H1 (cell line): ENCODE results near the gene DNLZ. TPM values are rescaled to one million over a fixed set of nuclear protein-coding genes. Genes with fewer than 3 reads are reported as not detected.

Source experiments
- CTCF ChIA-PET: fragments of 300-600 bp; sonication (Branson Sonifier 250); formaldehyde crosslinking; loops from one replicate; lab custom pipeline; 2021; ENCODE audit not compliant: partially characterized antibody; lab: Charles Lee
- POLR2A ChIA-PET: fragments of 300-600 bp; sonication (Branson Sonifier 250); formaldehyde crosslinking; loops from one replicate; lab custom pipeline; 2021; ENCODE audit warnings: inconsistent platforms; ENCODE audit not compliant: partially characterized antibody; lab: Charles Lee
- DNase-seq, 2 experiments: peaks; one replicate each; pipeline versions ENCODE4 v3.0.0 to v3.0.0-alpha.2; 2010 to 2022; ENCODE audit warnings: low spot score in 2 of 2, low read depth in 1 of 2, mixed read lengths in 1 of 2
- FAIRE-seq: peaks from 2 replicates; lab custom pipeline; 2011; peaks lifted over from hg19 to GRCh38; lab: Jason Lieb, UNC
- H2AFZ ChIP-seq: 2 replicates; pipeline ENCODE4 v1.8.1; 2012; ENCODE audit warnings: low read length, inconsistent platforms
- H2AK5ac ChIP-seq: 2 replicates; pipeline ENCODE4 v1.6.1; 2013; ENCODE audit warnings: low read depth, low read length
- H2BK120ac ChIP-seq: replicated peaks from 2 replicates; pipeline ENCODE3; 2013; ENCODE audit warnings: low read depth, low read length, inconsistent platforms
- H2BK12ac ChIP-seq: 2 replicates; pipeline ENCODE4 v1.6.1; 2013; ENCODE audit warnings: low read depth, low read length
- H2BK15ac ChIP-seq: 2 replicates; pipeline ENCODE4 v1.6.1; 2013; ENCODE audit warnings: low read length
- H2BK20ac ChIP-seq: 2 replicates; pipeline ENCODE4 v1.6.1; 2013; ENCODE audit warnings: low read length
- H2BK5ac ChIP-seq: 2 replicates; pipeline ENCODE4 v1.6.1; 2013; ENCODE audit warnings: low read depth, low read length
- H3K14ac ChIP-seq: 2 replicates; pipeline ENCODE4 v1.6.1; 2013; ENCODE audit warnings: inconsistent platforms; ENCODE audit not compliant: insufficient read length
- H3K18ac ChIP-seq: 2 replicates; pipeline ENCODE4 v1.6.1; 2013; ENCODE audit warnings: low read length; ENCODE audit errors: extremely low read depth
- H3K23ac ChIP-seq: 2 replicates; pipeline ENCODE4 v1.6.1; 2013; ENCODE audit warnings: inconsistent platforms; ENCODE audit not compliant: insufficient read length
- H3K23me2 ChIP-seq: 2 replicates; pipeline ENCODE4 v1.6.1; 2013; ENCODE audit warnings: low read depth, low read length
- H3K27ac ChIP-seq: 2 replicates; pipeline ENCODE4 v1.6.1; 2011; ENCODE audit warnings: low read depth, low read length, inconsistent platforms
- H3K27me3 ChIP-seq, 4 experiments: replicated peaks in 1 of 4; 1 replicate in 1 of 4; 2 replicates in 3 of 4; pipeline versions ENCODE4 v1.6.1 to v1.8.1; 2011 to 2013; ENCODE audit warnings: low read length in 3 of 4, mild to moderate bottlenecking in 3 of 4, inconsistent platforms in 2 of 4, mixed read lengths in 2 of 4, moderate library complexity in 1 of 4; ENCODE audit not compliant: control insufficient read depth in 3 of 4, insufficient read depth in 3 of 4; ENCODE audit errors: extremely low read depth in 1 of 4
- H3K36me3 ChIP-seq, 4 experiments: 2 replicates each; pipeline versions ENCODE4 v1.6.1 to v1.8.1; 2011 to 2013; ENCODE audit warnings: mild to moderate bottlenecking in 4 of 4, low read length in 3 of 4, moderate library complexity in 2 of 4, control low read depth in 1 of 4, inconsistent platforms in 1 of 4; ENCODE audit not compliant: insufficient read depth in 4 of 4, control insufficient read depth in 2 of 4
- H3K4ac ChIP-seq: replicated peaks from 2 replicates; pipeline ENCODE3; 2013; ENCODE audit warnings: low read length, low read depth, mixed read lengths, inconsistent platforms; ENCODE audit not compliant: insufficient read length
- H3K4me1 ChIP-seq, 4 experiments: replicated peaks in 1 of 4; 1 replicate in 1 of 4; 2 replicates in 3 of 4; pipeline versions ENCODE4 v1.6.1 to v1.8.1; 2011 to 2013; ENCODE audit warnings: low read length in 3 of 4, inconsistent platforms in 2 of 4, mixed read lengths in 1 of 4; ENCODE audit not compliant: insufficient read depth in 4 of 4, control insufficient read depth in 3 of 4
- H3K4me2 ChIP-seq, 2 experiments: 2 replicates each; pipeline versions ENCODE4 v1.6.1 to v1.8.1; 2011 to 2013; ENCODE audit warnings: low read depth in 2 of 2, low read length in 2 of 2, control low read depth in 1 of 2, inconsistent platforms in 1 of 2, mild to moderate bottlenecking in 1 of 2; ENCODE audit not compliant: insufficient read depth in 1 of 2
- H3K4me3 ChIP-seq, 4 experiments: fragments of 200-600, 300-600 bp in 1 of 4; sonication (generic), shearing (Covaris generic), sonication (Bioruptor Twin) in 1 of 4; 2 replicates each; pipeline versions ENCODE4 v1.5.1 to v1.8.1; 2011 to 2016; ENCODE audit warnings: low read length in 4 of 4, low read depth in 3 of 4, control low read depth in 2 of 4, inconsistent platforms in 2 of 4, mild to moderate bottlenecking in 2 of 4, mixed read lengths in 1 of 4, moderate library complexity in 1 of 4; ENCODE audit not compliant: insufficient read depth in 2 of 4; ENCODE audit errors: extremely low read depth in 1 of 4
- H3K56ac ChIP-seq: replicated peaks from 2 replicates; pipeline ENCODE3; 2013; ENCODE audit warnings: low read depth, mild to moderate bottlenecking, mixed read lengths, low read length, inconsistent platforms; ENCODE audit not compliant: insufficient read length
- H3K79me1 ChIP-seq: 2 replicates; pipeline ENCODE4 v1.6.1; 2013; ENCODE audit warnings: low read depth, low read length, control low read depth
- H3K79me2 ChIP-seq, 2 experiments: 2 replicates each; pipeline versions ENCODE4 v1.6.1 to v1.8.1; 2012 to 2013; ENCODE audit warnings: low read length in 2 of 2, mild to moderate bottlenecking in 2 of 2, inconsistent platforms in 1 of 2; ENCODE audit not compliant: insufficient read depth in 2 of 2, control insufficient read depth in 1 of 2
- H3K9ac ChIP-seq, 4 experiments: replicated peaks in 1 of 4; 1 replicate in 1 of 4; 2 replicates in 3 of 4; pipeline versions ENCODE4 v1.6.1 to v1.8.1; 2011 to 2013; ENCODE audit warnings: low read depth in 3 of 4, low read length in 3 of 4, control low read depth in 2 of 4, mild to moderate bottlenecking in 2 of 4, moderate library complexity in 2 of 4, inconsistent platforms in 1 of 4; ENCODE audit errors: extremely low read depth in 1 of 4
- H3K9me3 ChIP-seq, 2 experiments: 2 replicates each; pipeline versions ENCODE4 v1.6.1 to v1.8.1; 2012 to 2013; ENCODE audit warnings: mild to moderate bottlenecking in 2 of 2, moderate library complexity in 2 of 2, control low read depth in 1 of 2, inconsistent platforms in 1 of 2, low read depth in 1 of 2, low read length in 1 of 2, mixed read lengths in 1 of 2; ENCODE audit not compliant: insufficient read depth in 2 of 2
- H4K20me1 ChIP-seq, 2 experiments: replicated peaks in 1 of 2; 2 replicates each; pipeline versions ENCODE3 to v1.8.1; 2011 to 2013; ENCODE audit warnings: inconsistent platforms in 2 of 2, low read length in 2 of 2, mild to moderate bottlenecking in 1 of 2; ENCODE audit not compliant: insufficient read depth in 2 of 2, control insufficient read depth in 1 of 2
- H4K5ac ChIP-seq: 2 replicates; pipeline ENCODE4 v1.6.1; 2013; ENCODE audit warnings: low read length, low read depth, mixed read lengths, inconsistent platforms; ENCODE audit not compliant: insufficient read length
- H4K8ac ChIP-seq: 2 replicates; pipeline ENCODE4 v1.8.0; 2013; ENCODE audit warnings: mild to moderate bottlenecking, moderate library complexity, low read length, inconsistent platforms; ENCODE audit not compliant: insufficient read depth; ENCODE audit errors: extremely low read depth
- H4K91ac ChIP-seq: replicated peaks from 2 replicates; pipeline ENCODE3; 2013; ENCODE audit warnings: low read length, mixed read lengths, inconsistent platforms; ENCODE audit not compliant: insufficient read length
- GABPA ChIP-seq: IDR thresholded peaks from 2 replicates; pipeline ENCODE4 v1.6.1; 2011; ENCODE audit warnings: mild to moderate bottlenecking, low read length, moderate library complexity, borderline replicate concordance; ENCODE audit not compliant: insufficient read depth
- RNF2 ChIP-seq: fragments of 200-900, 300-1000 bp; sonication (generic); IDR thresholded peaks from 2 replicates; pipeline ENCODE4 v1.7.1; 2016; ENCODE audit warnings: borderline replicate concordance, low read depth, mild to moderate bottlenecking, antibody characterized with exemption, low read length; ENCODE audit not compliant: poor library complexity, severe bottlenecking; ENCODE audit errors: missing control alignments
- WGBS, 2 experiments: shearing (Covaris generic) in 1 of 2; methylation state at CpG; one replicate each; pipeline versions ENCODE4 v1.1.6 to v1.1.7; 2013 to 2015; ENCODE audit warnings: low lambda C conversion rate in 2 of 2, mixed read lengths in 2 of 2, inconsistent platforms in 1 of 2, low coverage in 1 of 2, missing lambda C conversion rate in 1 of 2; ENCODE audit not compliant: insufficient replicate concordance in 2 of 2, insufficient coverage in 1 of 2, insufficient read length in 1 of 2; ENCODE audit errors: extremely low coverage in 1 of 2, missing lambda C conversion rate in 1 of 2; 5-methylcytosine and 5-hydroxymethylcytosine counted together
- polyA plus RNA-seq, 7 experiments: library from polyadenylated mRNA; depleted of rRNA in 3 of 7; stranded (reverse) in 5 of 7; unstranded in 2 of 7; fragments of >200 nt in 5 of 7; fragments of 200-250 nt in 2 of 7; gene quantifications; 1 replicate in 5 of 7; 2 replicates in 1 of 7; 4 replicates in 1 of 7; pipeline versions ENCODE4 v1.2.1 to v1.2.3, GENCODE V29; 2011 to 2013; ENCODE audit warnings: missing spikeins in 2 of 7, mixed read lengths in 2 of 7
- total RNA-seq: library from RNA; stranded (reverse); fragmentation: NEBNext Ultra II Directional; extraction: Animal tissue kit (Norgen Biotek cat#: 25700); gene quantifications from 2 replicates; pipeline ENCODE4 v1.2.1, GENCODE V29; 2021

DNLZ gene
- total and polyA plus RNA-seq, 2 of the 8 experiments (the other 6 are each of a cell fraction or from before 2014, with no cell fraction given), result 11.6 to 17.9 TPM

DNA sequence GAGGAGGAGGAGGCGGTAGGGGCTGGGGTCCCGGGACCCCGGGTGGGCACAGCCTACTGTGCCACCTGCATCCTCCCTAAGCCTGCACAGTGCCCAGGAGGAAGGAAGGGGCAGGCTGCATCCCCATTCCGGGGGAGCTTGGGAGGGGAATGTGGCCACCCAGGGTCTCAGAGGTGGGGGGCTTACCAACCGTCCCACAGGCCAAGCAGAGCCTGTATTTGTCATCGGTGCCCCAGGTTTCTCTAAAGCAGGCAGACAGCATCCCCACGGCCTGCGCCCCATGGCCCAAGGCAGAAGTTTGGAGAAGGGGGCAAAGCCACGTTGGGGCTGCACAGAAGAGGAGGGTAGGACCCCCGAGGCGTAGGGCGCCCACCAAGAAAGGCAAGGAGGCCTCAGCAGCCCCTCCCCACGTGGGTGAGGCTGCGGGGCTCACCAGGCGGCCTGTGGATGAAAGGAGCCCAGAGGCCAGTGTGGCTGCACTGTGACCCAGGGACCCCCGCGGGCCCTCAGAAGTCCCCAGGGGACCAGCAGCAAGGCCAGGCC, 36.7 kb downstream of the DNLZ start:
- peaks cover 0 to 5% of the 10 kb centered on the region in 2 experiments for H4K20me1 ChIP-seq
- no peaks in the 10 kb centered on the region for H3K79me2 ChIP-seq
- peak overlapping the region; percentile 42 for H3K56ac ChIP-seq
- no peak overlapping the region for H2AFZ ChIP-seq
- DNase-seq, result no peak
- peak overlapping the region; percentile 70 for H2BK120ac ChIP-seq
- no peaks in the 10 kb centered on the region for H3K36me3 ChIP-seq
- H4K8ac ChIP-seq, result no peak overlapping the region; the same call in 1 of the 2 replicates
- no peaks in the 10 kb centered on the region for H3K79me1 ChIP-seq
- peak overlapping the region; percentile 38 to 59 for H3K4me2 ChIP-seq
- peak overlapping the region; percentile 87 for H3K4ac ChIP-seq
- H3K27me3 ChIP-seq, result no peaks in the 10 kb centered on the region
- 0 out of 2 replicates have a peak overlapping the region, but pooled peaks have one; percentile 72 for H2BK20ac ChIP-seq
- 0 out of 7 replicates have a peak overlapping the region, but pooled peaks of 1 of the 4 experiments have one; percentile 25 for H3K9ac ChIP-seq
- H2BK15ac ChIP-seq, result 0 out of 2 replicates have a peak overlapping the region, but pooled peaks have one; percentile 81
- H4K91ac ChIP-seq, result peak overlapping the region; percentile 91
- H3K4me3 ChIP-seq, result peak overlapping the region in 2 of 4 experiments; percentile 46 to 63; a peak in 3 of 8 replicates
- no peak overlapping the region for H2AK5ac ChIP-seq
- peak overlapping the region; percentile 36 for H4K5ac ChIP-seq
- H2BK12ac ChIP-seq, result peak overlapping the region; percentile 92; the same call in 1 of the 2 replicates
- no peak overlapping the region for H3K23ac ChIP-seq
- H3K4me1 ChIP-seq, result peaks cover 0 to 24% (median 20%) of the 10 kb centered on the region in 4 experiments; a peak in 6 of 7 replicates
- POLR2A ChIA-PET, result interaction anchor here (0.9 to 1.4 kb wide), 4 partner anchors 9 to 337 kb away, joined by 3 to 5 read pairs (median 4); no protein-coding TSS in a partner anchor
- H3K27ac ChIP-seq, result no peak overlapping the region
- peak overlapping the region; percentile 88; the same call in 1 of the 2 replicates for H2BK5ac ChIP-seq
- H3K14ac ChIP-seq, result no peak overlapping the region
- TF ChIP-seq RNF2 (no peak), GABPA (0 out of 2 replicates have a peak, but pooled peaks have one; percentile 24)
- TF ChIP-seq, all 59 proteins: peak for 1
- H3K18ac ChIP-seq, result peak overlapping the region; percentile 60
- CTCF ChIA-PET, result interaction anchor here (0.8 to 1.8 kb wide), 5 partner anchors 16 to 344 kb away, joined by 3 to 5 read pairs (median 3); partner anchors contain the start of gene DNLZ
- 70% methylated on average over 10 of the region's 17 CpGs; no CpG with 5 or more reads in 1 of the 2 experiments for WGBS, 2 experiments
- H3K23me2 ChIP-seq, result peaks cover 4% of the 10 kb centered on the region; the same call in 1 of the 2 replicates
- no peaks in the 10 kb centered on the region for H3K9me3 ChIP-seq
- no peak for FAIRE-seq
